Measurements from ENCODE around the gene SERPINB2.

DNA sequence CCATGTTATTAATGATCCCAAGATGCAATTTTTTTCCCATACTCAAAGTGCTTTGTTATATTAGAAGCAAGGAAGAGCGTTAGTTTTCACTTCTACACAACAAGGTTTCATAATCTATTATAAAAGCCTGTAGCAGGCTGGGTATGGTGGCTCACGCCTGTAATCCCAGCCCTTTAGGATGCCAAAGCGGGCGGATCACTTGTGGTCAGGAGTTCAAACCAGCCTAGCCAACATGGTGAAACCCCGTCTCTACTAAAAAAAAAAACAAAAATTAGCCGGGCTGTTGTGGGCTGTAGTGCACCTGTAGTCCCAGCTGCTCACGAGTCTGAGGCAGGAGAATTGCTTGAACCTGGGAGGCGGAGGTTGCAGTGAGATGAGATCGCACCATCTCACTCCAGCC is 19.0 kb upstream of the SERPINB2 start:
- TF ChIP-seq, protein P1, sequence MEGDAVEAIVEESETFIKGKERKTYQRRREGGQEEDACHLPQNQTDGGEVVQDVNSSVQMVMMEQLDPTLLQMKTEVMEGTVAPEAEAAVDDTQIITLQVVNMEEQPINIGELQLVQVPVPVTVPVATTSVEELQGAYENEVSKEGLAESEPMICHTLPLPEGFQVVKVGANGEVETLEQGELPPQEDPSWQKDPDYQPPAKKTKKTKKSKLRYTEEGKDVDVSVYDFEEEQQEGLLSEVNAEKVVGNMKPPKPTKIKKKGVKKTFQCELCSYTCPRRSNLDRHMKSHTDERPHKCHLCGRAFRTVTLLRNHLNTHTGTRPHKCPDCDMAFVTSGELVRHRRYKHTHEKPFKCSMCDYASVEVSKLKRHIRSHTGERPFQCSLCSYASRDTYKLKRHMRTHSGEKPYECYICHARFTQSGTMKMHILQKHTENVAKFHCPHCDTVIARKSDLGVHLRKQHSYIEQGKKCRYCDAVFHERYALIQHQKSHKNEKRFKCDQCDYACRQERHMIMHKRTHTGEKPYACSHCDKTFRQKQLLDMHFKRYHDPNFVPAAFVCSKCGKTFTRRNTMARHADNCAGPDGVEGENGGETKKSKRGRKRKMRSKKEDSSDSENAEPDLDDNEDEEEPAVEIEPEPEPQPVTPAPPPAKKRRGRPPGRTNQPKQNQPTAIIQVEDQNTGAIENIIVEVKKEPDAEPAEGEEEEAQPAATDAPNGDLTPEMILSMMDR (IDR thresholded peaks at IDR 0.05) = no peak
- TF ChIP-seq POLR2A (IDR thresholded peaks at IDR 0.05) = no peak

Measured in lower leg skin (tissue), 3 donors.